ENCODE data around the gene RABL6.

Gene RABL6

DNA sequence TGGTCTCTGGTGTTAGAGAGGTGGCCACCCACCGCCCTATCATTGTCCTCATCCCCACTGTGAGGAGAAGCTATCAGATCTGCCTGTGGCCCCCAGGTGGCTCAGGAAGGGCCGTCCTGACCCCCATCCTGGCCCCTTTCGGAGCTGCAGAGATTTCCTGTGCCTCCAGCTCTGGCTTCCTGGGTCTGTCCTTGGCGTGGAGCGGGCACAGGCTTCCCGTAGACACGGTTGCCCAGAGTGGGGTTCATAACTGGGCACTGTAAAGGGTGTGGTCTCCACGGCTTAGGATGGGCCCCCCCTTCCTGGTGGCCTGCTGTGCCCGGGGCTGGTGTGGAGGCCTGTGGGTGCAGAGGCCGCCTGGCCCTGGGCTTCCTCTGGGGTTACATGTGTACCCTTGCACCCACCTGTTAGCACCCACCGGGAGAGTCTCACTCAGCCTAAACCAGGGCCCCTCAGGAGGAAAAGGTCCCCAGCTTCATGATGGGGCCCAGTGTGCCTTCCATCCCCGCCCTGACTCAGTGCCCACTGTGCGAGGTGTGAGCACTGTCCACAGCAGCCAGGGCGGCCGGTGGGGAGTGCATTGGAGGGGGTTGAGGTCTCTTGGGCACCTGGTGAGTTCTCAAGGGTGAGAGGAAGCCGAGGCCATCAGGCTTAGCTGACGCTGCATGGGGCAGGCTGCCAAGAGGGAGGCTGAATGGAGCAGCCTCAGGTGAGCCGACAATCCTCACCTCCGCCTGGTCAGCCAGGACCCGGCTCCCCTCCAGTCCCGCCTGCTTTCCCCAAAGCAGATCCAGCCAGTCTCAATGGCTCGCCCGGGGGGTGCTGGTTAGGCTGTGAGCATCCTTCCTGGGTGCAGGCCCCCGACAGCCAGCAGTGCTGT is 19.2 kb downstream of the RABL6 start:
- H3K27ac ChIP-seq: peak overlapping the region; percentile 8; the same call in 1 of the 2 replicates
- no peak for TF ChIP-seq CTCF (conservative IDR thresholded peaks at IDR 0.05; ENCODE audit: low read depth)
- ChIA-PET POLR2A (ENCODE audit: low non-redundant PET) (interaction anchor here (0.6 kb wide), 1 partner anchor 232 kb away, joined by 3 read pairs; no protein-coding TSS in a partner anchor), CTCF (interaction anchor here (0.6 to 1.0 kb wide), 3 partner anchors 15 to 222 kb away, joined by 3 read pairs; no protein-coding TSS in a partner anchor)
- no peak for DNase-seq (ENCODE audit: low spot score)

- no peak for DNase-seq (ENCODE audit: low spot score)
- CTCF ChIA-PET: no interaction called here
- no peak for TF ChIP-seq CTCF (conservative IDR thresholded peaks at IDR 0.05; ENCODE audit: low read depth)
- H3K27ac ChIP-seq: peak overlapping the region; percentile 8; the same call in 1 of the 2 replicates
- POLR2A ChIA-PET (ENCODE audit: low non-redundant PET): no interaction called here
Measured at GRCh38 chr9:136827794-136828473, 20.2 kb downstream of the RABL6 start.

DNA sequence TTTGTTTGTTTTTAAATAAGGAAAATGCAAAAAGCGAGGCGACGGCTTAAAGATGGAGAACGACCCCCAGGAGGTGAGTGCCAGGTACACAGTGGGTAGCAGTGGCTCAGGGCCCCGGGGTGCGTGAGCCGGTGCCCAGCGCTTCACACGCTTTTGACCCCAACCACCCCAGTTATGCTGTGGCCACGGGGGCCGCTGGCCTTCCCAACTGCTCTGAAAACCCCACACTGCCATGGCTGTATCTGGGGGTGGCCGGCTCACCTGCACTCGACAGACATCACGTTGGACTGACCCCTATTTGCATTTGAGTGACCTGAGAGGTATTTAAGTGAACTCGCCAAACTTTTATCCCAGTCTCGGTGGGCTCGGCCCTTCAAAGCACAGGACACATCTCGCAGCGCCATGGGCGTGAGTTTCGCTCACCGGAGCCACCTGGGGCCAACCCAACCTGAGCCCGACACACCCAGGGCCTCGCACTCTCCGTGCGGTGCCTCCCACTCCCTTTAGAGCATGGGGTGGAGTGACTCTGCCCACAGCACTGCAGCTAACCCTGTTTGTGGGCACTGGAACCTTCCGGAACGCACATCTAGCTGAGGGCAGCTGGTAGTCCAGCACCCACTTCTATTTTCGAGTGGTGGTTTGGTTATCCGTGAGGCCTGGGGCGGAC is 20.9 kb downstream of the RABL6 start:
- no peak for TF ChIP-seq CTCF (conservative IDR thresholded peaks at IDR 0.05; ENCODE audit: low read depth)
- ChIA-PET POLR2A (ENCODE audit: low non-redundant PET) (no interaction called here), CTCF (no interaction called here)
- H3K27ac ChIP-seq: peak overlapping the region; percentile 8
- DNase-seq (ENCODE audit: low spot score): no peak

GRCh38 chr9:136829412-136829811 is 21.7 kb downstream of the RABL6 start:
- ChIA-PET CTCF (interaction anchor here (1.0 kb wide), 1 partner anchor 115 kb away, joined by 3 read pairs; the partner anchor contains the start of gene FBXW5), POLR2A (ENCODE audit: low non-redundant PET) (no interaction called here)
- DNase-seq (ENCODE audit: low spot score): no peak
- TF ChIP-seq CTCF (conservative IDR thresholded peaks at IDR 0.05; ENCODE audit: low read depth): no peak
- H3K27ac ChIP-seq: peak overlapping the region; percentile 8; the same call in 1 of the 2 replicates

GRCh38 chr9:136829981-136830885 is 22.5 kb downstream of the RABL6 start:
- H3K27ac ChIP-seq: peak overlapping the region; percentile 3; the same call in 1 of the 2 replicates
- DNase-seq (ENCODE audit: low spot score): no peak
- ChIA-PET POLR2A (ENCODE audit: low non-redundant PET) (no interaction called here), CTCF (interaction anchor here (1.0 kb wide), 1 partner anchor 114 kb away, joined by 3 read pairs; the partner anchor contains the start of gene FBXW5)
- no peak for TF ChIP-seq CTCF (conservative IDR thresholded peaks at IDR 0.05; ENCODE audit: low read depth)

All from RWPE1 (cell line).